Left lobe of liver (tissue), 2 donors: ENCODE data around the gene GALNT10. TPM values are rescaled to one million over a fixed set of nuclear protein-coding genes. Genes with fewer than 3 reads are reported as not detected.
"Not testable (repeated sequence)": the region's sequence is repeated elsewhere in the genome, so short reads cannot be mapped to it uniquely, and the experiment has no call there.

Experiments
- ATAC-seq: fragments of 200-7000 bp; cut with Tn5 transposase; one replicate; pipeline ENCODE4 v1.9.1; 2020; ENCODE audit warnings: mild to moderate bottlenecking, moderate library complexity
- DNase-seq: peaks from one replicate; pipeline ENCODE4 v3.0.0-alpha.2; 2020; ENCODE audit warnings: low spot score
- total RNA-seq: library from RNA; stranded (reverse); gene quantifications from one replicate; pipeline ENCODE4 v1.2.1, GENCODE V29; 2021
- donor health status: DM: no; HTN: no; CAD: no; lungs with moderate emphysema.
- donor health status: DM: no; HTN: yes; CAD: no.

The GALNT10 gene
- total RNA-seq, 1 donor from 2014 or later, result 7.8 TPM

GRCh38 chr5:154342963-154343362 is 152.4 kb downstream of the GALNT10 start:
- DNase-seq, result no peak
- no peak for ATAC-seq

GRCh38 chr5:154344461-154344860 is 153.9 kb downstream of the GALNT10 start:
- DNase-seq, result no peak

GRCh38 chr5:154345255-154345952 is 154.9 kb downstream of the GALNT10 start:
- ATAC-seq, result no peak

More at GRCh38 chr5:154344461-154344860, 153.9 kb downstream of the GALNT10 start:
- no peak for ATAC-seq

GRCh38 chr5:154346427-154346826 is 155.9 kb downstream of the GALNT10 start:
- ATAC-seq, result no peak
- DNase-seq, result no peak

More at GRCh38 chr5:154345255-154345952, 154.9 kb downstream of the GALNT10 start:
- DNase-seq, result no peak

- DNase-seq, result no peak
- no peak for ATAC-seq
Measured at GRCh38 chr5:154349626-154350264, 159.2 kb downstream of the GALNT10 start.

GRCh38 chr5:154351141-154351540 is 160.6 kb downstream of the GALNT10 start:
- DNase-seq (no peak), ATAC-seq (no peak)

GRCh38 chr5:154351566-154351965 is 161.0 kb downstream of the GALNT10 start:
- DNase-seq, result no peak
- ATAC-seq, result no peak

- DNase-seq, result no peak
- ATAC-seq, result no peak
Measured at GRCh38 chr5:154352960-154353548, 162.5 kb downstream of the GALNT10 start.

- DNase-seq (no peak), ATAC-seq (no peak)
Measured at GRCh38 chr5:154355129-154355611, 164.6 kb downstream of the GALNT10 start.

- ATAC-seq (no peak), DNase-seq (no peak)
Measured at GRCh38 chr5:154356020-154356655, 165.6 kb downstream of the GALNT10 start.

- no peak for DNase-seq
- no peak for ATAC-seq
Measured at GRCh38 chr5:154356958-154357357, 166.4 kb downstream of the GALNT10 start.

GRCh38 chr5:154358516-154359220 is 168.1 kb downstream of the GALNT10 start:
- ATAC-seq (no peak), DNase-seq (no peak)

GRCh38 chr5:154359221-154359573 is 168.7 kb downstream of the GALNT10 start:
- ATAC-seq (no peak), DNase-seq (no peak)

GRCh38 chr5:154360241-154360640 is 169.7 kb downstream of the GALNT10 start:
- not testable (repeated sequence) for ATAC-seq, DNase-seq

GRCh38 chr5:154363411-154363810 is 172.9 kb downstream of the GALNT10 start:
- no peak for ATAC-seq

GRCh38 chr5:154364771-154365170 is 174.2 kb downstream of the GALNT10 start:
- DNase-seq (no peak), ATAC-seq (no peak)

More at GRCh38 chr5:154363411-154363810, 172.9 kb downstream of the GALNT10 start:
- no peak for DNase-seq

GRCh38 chr5:154365823-154366222 is 175.3 kb downstream of the GALNT10 start:
- ATAC-seq (no peak), DNase-seq (no peak)

- no peak for DNase-seq
- no peak for ATAC-seq
Measured at GRCh38 chr5:154366353-154366752, 175.8 kb downstream of the GALNT10 start.

- ATAC-seq (no peak), DNase-seq (no peak)
Measured at GRCh38 chr5:154367101-154367500, 176.6 kb downstream of the GALNT10 start.

- no peak for DNase-seq
- peak; percentile 36 for ATAC-seq
Measured at GRCh38 chr5:154368041-154368800, 177.7 kb downstream of the GALNT10 start.
